HG03469 (cell line): Measurements from ENCODE around the gene TOGARAM2.

Experiments
- ATAC-seq: cut with Tn5 transposase; IDR thresholded peaks from one replicate; pipeline ENCODE4 v1.9.1; 2021; ENCODE audit warnings: mild to moderate bottlenecking, moderate library complexity, moderate number of reproducible peaks; ENCODE audit not compliant: unreplicated experiment

Gene TOGARAM2

GRCh38 chr2:29052807-29053206, 71.7 kb downstream of the TOGARAM2 start:
- ATAC-seq, result no peak

- ATAC-seq, result no peak
Observed at GRCh38 chr2:29053223-29053622, 72.1 kb downstream of the TOGARAM2 start.

- no peak for ATAC-seq
Observed at GRCh38 chr2:29053670-29054400, 72.7 kb downstream of the TOGARAM2 start.

GRCh38 chr2:29054430-29054829, 73.3 kb downstream of the TOGARAM2 start:
- ATAC-seq, result no peak

- no peak for ATAC-seq
Observed at GRCh38 chr2:29055601-29056000, 74.5 kb downstream of the TOGARAM2 start.

GRCh38 chr2:29056452-29056851, 75.4 kb downstream of the TOGARAM2 start:
- ATAC-seq, result no peak

- ATAC-seq, result no peak
Observed at GRCh38 chr2:29057006-29057405, 75.9 kb downstream of the TOGARAM2 start.

- ATAC-seq, result no peak
Observed at GRCh38 chr2:29059624-29060023, 78.5 kb downstream of the TOGARAM2 start.

GRCh38 chr2:29060441-29060840, 79.3 kb downstream of the TOGARAM2 start:
- no peak for ATAC-seq

- no peak for ATAC-seq
Observed at GRCh38 chr2:29061176-29061575, 80.1 kb downstream of the TOGARAM2 start.

GRCh38 chr2:29061616-29062015, 80.5 kb downstream of the TOGARAM2 start:
- no peak for ATAC-seq

- no peak for ATAC-seq
Observed at GRCh38 chr2:29062371-29062770, 81.3 kb downstream of the TOGARAM2 start.

GRCh38 chr2:29063056-29063455, 82.0 kb downstream of the TOGARAM2 start:
- ATAC-seq, result no peak

- ATAC-seq, result no peak
Observed at GRCh38 chr2:29063646-29064345, 82.7 kb downstream of the TOGARAM2 start.

- no peak for ATAC-seq
Observed at GRCh38 chr2:29064346-29064715, 83.2 kb downstream of the TOGARAM2 start.

- no peak for ATAC-seq
Observed at GRCh38 chr2:29064746-29065067, 83.6 kb downstream of the TOGARAM2 start.

GRCh38 chr2:29065068-29065811, 84.1 kb downstream of the TOGARAM2 start:
- no peak for ATAC-seq

- ATAC-seq, result no peak
Observed at GRCh38 chr2:29066271-29066860, 85.3 kb downstream of the TOGARAM2 start.

GRCh38 chr2:29066997-29067605, 86.0 kb downstream of the TOGARAM2 start:
- no peak for ATAC-seq

GRCh38 chr2:29068513-29068912, 87.4 kb downstream of the TOGARAM2 start:
- ATAC-seq, result no peak

GRCh38 chr2:29070526-29070925, 89.4 kb downstream of the TOGARAM2 start:
- no peak for ATAC-seq
